Esophagus muscularis mucosa (tissue), 4 donors: ENCODE data around the gene DNAI7. TPM values are rescaled to one million over a fixed set of nuclear protein-coding genes. Genes with fewer than 3 reads are reported as not detected.

Experiments used
- total RNA-seq, 4 donors: library from RNA; depleted of rRNA; stranded (reverse); fragments of >200 nt; gene quantifications; one replicate each; pipeline versions ENCODE4 v1.1.0 to v1.2.1, GENCODE V29; 2016

The DNAI7 gene
- total RNA-seq, 4 donors from 2014 or later: 0.26 to 1.3 (median 0.40) TPM; not detected in 1

Other genes starting within 250 kb of the DNAI7 start
- 10 to 100 TPM in 3 of 4 donors, 1 to 10 TPM in 1; 9.1 to 23.4 (median 14.7) TPM for gene BCAT1, start 246.1 kb downstream of the DNAI7 start, total RNA-seq
- 10 to 100 TPM; 26.4 to 61.9 (median 40.3) TPM for gene ETFRF1, start 77 bp upstream of the DNAI7 start, total RNA-seq
- gene KRAS, start 55.8 kb upstream of the DNAI7 start, total RNA-seq: 10 to 100 TPM; 29.0 to 37.0 (median 34.1) TPM